ENCODE results near the gene CRYBG1. TPM values are rescaled to one million over a fixed set of nuclear protein-coding genes. Genes with fewer than 3 reads are reported as not detected.

The CRYBG1 gene
- total RNA-seq, 4 donors from 2014 or later, result 102 to 127 (median 125) TPM

DNA sequence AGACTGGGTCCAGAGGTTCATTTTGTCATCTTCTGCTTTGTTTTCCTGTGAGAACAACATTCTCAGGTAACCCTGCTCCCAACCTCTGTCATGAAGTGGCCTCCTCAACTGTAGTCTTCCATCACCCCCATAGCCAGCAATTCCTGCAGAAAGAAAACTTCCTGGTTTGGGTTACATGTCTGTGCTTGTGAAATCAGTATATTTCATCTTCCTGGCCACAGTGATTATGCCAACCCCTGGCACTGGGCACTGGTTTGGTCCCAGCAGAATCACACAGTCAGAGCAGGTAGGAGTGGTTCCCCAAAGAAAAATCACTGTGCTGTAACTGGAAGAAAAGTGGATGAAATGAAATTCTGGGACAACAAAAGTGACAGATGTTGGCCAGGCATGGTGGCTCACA, 52.5 kb downstream of the CRYBG1 start:
- no peak for DNase-seq (ENCODE audit: low spot score in 2 of 2)
- TF ChIP-seq POLR2A (IDR thresholded peaks at IDR 0.05), result no peak
- TF ChIP-seq, protein P1, sequence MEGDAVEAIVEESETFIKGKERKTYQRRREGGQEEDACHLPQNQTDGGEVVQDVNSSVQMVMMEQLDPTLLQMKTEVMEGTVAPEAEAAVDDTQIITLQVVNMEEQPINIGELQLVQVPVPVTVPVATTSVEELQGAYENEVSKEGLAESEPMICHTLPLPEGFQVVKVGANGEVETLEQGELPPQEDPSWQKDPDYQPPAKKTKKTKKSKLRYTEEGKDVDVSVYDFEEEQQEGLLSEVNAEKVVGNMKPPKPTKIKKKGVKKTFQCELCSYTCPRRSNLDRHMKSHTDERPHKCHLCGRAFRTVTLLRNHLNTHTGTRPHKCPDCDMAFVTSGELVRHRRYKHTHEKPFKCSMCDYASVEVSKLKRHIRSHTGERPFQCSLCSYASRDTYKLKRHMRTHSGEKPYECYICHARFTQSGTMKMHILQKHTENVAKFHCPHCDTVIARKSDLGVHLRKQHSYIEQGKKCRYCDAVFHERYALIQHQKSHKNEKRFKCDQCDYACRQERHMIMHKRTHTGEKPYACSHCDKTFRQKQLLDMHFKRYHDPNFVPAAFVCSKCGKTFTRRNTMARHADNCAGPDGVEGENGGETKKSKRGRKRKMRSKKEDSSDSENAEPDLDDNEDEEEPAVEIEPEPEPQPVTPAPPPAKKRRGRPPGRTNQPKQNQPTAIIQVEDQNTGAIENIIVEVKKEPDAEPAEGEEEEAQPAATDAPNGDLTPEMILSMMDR (IDR thresholded peaks at IDR 0.05), result no peak
- no peak overlapping the region for H3K4me3 ChIP-seq (ENCODE audit: low read depth, poor library complexity, severe bottlenecking)
- intact Hi-C loops (cut with DNase I; ENCODE audit: low total_unique reads), result no loop called here

DNA sequence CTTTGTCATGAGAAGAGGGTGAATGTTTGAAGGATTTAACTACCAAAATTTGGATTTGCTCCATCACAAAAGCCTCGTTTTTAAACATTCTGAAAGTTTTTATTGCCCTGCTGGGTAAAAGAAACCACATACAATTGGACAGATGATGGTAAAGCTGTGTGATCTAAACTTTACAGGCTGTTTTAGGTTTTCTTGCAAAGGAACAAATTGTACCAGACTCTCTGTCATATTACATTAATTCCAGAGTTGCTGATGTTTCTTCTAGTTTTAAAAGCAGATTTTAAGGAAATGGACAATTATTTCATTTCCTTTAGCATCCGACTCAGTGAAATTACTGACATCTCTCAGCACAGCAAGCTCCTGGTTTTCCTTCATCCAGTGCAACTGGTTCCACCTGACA, 53.2 kb downstream of the CRYBG1 start:
- 44 to 46% methylated on average over 2 of the region's 2 CpGs for WGBS, 2 donors
- TF ChIP-seq, protein P1 (IDR thresholded peaks at IDR 0.05), result no peak
- no peak for TF ChIP-seq POLR2A (IDR thresholded peaks at IDR 0.05)
- DNase-seq (ENCODE audit: low spot score in 2 of 2), result no peak
- no peak overlapping the region for H3K4me3 ChIP-seq (ENCODE audit: low read depth, poor library complexity, severe bottlenecking)
- intact Hi-C loops (cut with DNase I; ENCODE audit: low total_unique reads), result no loop called here

DNA sequence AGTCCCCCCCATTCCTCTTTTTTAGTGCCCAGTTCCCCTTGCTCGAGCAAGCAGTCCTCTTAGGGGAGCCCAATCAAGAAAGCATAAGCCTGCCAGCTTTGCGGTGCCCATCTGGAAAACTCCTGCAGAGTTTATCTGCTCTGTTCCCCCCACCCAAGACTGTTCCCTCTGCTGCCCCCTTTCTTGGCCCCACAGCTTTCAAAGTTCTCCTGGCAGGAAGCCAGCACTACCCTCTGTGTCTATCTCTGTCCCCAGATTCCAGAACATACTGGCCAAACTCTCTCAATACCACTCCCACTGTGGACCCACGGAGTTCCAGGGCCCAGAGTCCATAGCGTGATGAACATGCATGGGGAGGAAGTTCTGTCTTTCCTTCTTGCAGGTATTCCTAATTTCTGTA, 55.4 kb downstream of the CRYBG1 start:
- WGBS, 2 donors, result 62 to 74% methylated on average over 4 of the region's 4 CpGs
- TF ChIP-seq POLR2A (IDR thresholded peaks at IDR 0.05), result no peak
- TF ChIP-seq, protein P1 (IDR thresholded peaks at IDR 0.05), result no peak
- no peak for DNase-seq (ENCODE audit: low spot score in 2 of 2)
- intact Hi-C loops (cut with DNase I; ENCODE audit: low total_unique reads), result no loop called here
- H3K4me3 ChIP-seq (ENCODE audit: low read depth, poor library complexity, severe bottlenecking), result no peak overlapping the region

DNA sequence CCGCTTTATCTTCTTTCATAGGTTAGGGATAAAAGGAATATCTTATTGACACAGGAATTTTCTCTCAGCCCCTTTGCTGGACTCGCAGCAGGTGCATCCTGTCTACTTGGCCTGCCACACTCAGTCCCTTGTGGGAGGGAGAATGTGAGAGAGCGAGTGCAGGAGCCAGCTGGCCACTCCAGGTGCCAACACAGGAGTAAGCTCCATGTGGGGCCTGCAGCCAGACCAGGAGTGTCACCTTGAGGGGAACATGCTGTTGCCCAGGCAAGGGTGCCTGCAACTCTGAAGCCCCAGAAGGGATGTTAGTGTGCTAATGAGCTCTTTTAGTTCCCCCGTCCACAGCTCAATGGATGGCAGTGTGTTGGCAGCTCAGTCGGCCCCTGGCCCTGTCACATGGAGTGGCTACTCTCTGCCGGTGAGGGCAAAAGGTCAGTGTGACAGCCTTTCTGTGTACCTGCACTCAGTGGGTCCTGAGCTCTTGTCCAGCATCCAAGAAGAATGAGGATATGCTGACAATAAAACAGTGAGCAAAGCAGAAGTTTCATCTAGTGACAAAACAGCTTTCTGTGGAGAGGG, 57.1 kb downstream of the CRYBG1 start:
- no peak for TF ChIP-seq POLR2A (IDR thresholded peaks at IDR 0.05)
- TF ChIP-seq, protein P1 (IDR thresholded peaks at IDR 0.05), result no peak

DNA sequence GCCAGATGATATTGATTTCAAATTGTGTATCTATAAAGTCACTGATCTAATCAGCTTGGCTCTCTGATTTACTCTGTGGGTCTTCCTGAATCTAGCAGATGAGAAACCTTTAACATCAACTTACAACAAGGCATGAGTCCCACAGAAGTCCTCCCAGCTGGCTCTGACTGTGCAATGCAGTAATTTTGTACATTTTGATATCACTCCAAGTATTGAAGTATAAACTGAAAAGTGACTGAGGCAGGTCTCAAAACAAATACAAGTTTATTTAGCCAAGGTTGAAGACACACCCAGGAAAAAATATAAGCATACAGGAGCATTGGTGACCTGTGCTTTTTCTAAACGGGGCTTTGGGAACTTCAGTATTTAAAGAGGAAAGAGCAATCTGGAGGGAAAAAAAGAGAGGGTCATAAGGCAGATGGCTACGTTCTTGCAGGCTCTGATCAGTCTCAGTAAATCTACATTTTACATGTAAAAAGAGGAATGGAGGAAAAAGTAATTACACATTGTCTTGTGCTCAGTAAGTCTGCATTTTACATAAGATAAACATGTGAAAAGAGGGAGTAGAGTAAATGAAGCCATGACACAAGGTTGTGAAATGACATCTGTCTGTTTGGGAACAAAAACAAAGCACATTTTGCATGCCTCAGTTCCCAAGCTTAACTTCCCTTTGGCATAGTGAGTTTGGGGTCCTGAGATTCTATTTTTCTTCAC, 59.5 kb downstream of the CRYBG1 start:
- intact Hi-C loops (cut with DNase I; ENCODE audit: low total_unique reads), result no loop called here
- H3K4me3 ChIP-seq (ENCODE audit: low read depth, poor library complexity, severe bottlenecking), result no peak overlapping the region
- no peak for DNase-seq (ENCODE audit: low spot score in 2 of 2)
- TF ChIP-seq POLR2A (IDR thresholded peaks at IDR 0.05), result no peak
- TF ChIP-seq, protein P1 (IDR thresholded peaks at IDR 0.05), result no peak
- 46 to 50% methylated on average over 2 of the region's 2 CpGs for WGBS, 2 donors

More for the DNA sequence above, 57.1 kb downstream of the CRYBG1 start:
- no peak for DNase-seq (ENCODE audit: low spot score in 2 of 2)
- intact Hi-C loops (cut with DNase I; ENCODE audit: low total_unique reads), result no loop called here
- H3K4me3 ChIP-seq (ENCODE audit: low read depth, poor library complexity, severe bottlenecking), result no peak overlapping the region
- 75 to 87% methylated on average over 6 of the region's 6 CpGs for WGBS, 2 donors

Measured in lower leg skin (tissue), 4 donors.